ENCODE results near the gene SF3A1.

SF3A1 gene

DNA sequence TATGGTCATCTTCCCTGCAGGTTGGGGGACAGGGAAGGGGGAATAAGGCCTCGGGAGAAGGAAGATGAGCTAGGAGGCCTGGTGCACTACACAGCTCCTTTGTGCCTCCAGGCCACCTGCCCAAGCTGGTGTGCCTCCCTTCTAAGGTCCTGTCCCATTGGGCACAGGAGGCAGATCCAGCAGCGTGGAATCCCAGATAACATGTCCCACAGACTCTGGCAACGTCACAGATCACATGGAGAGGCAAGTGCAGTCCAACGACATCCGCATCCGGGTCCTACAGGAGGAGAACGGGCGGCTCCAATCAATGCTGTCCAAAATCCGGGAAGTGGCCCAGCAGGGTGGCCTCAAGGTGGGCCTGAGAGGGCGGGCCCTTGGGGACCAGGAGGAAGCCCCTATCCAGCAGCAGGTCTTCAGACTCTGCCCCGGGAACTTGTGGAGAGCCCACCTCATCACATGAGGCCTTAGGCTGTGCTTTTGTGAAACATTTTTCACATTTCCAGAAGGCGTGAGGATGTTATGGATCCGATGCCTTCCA lies 18.7 kb upstream of the SF3A1 start:
- Histone ChIP-seq H3K4me3 (ENCODE audit: severe bottlenecking) (no peak overlapping the region), H3K4me1 (ENCODE audit: insufficient read depth, poor library complexity, severe bottlenecking) (no peaks in the 10 kb centered on the region), H3K9me3 (ENCODE audit: severe bottlenecking) (no peaks in the 10 kb centered on the region), H3K27me3 (ENCODE audit: insufficient read depth, poor library complexity, severe bottlenecking) (no peaks in the 10 kb centered on the region), H3K36me3 (ENCODE audit: low read depth) (peaks cover 7% of the 10 kb centered on the region), H3K27ac (ENCODE audit: poor library complexity, severe bottlenecking) (no peak overlapping the region)
- TF ChIP-seq, protein P1, sequence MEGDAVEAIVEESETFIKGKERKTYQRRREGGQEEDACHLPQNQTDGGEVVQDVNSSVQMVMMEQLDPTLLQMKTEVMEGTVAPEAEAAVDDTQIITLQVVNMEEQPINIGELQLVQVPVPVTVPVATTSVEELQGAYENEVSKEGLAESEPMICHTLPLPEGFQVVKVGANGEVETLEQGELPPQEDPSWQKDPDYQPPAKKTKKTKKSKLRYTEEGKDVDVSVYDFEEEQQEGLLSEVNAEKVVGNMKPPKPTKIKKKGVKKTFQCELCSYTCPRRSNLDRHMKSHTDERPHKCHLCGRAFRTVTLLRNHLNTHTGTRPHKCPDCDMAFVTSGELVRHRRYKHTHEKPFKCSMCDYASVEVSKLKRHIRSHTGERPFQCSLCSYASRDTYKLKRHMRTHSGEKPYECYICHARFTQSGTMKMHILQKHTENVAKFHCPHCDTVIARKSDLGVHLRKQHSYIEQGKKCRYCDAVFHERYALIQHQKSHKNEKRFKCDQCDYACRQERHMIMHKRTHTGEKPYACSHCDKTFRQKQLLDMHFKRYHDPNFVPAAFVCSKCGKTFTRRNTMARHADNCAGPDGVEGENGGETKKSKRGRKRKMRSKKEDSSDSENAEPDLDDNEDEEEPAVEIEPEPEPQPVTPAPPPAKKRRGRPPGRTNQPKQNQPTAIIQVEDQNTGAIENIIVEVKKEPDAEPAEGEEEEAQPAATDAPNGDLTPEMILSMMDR (IDR thresholded peaks at IDR 0.05; ENCODE audit: poor library complexity, severe bottlenecking): no peak
- no peak for ATAC-seq (ENCODE audit: low read depth)
- no peak for DNase-seq (ENCODE audit: low spot score)

DNA sequence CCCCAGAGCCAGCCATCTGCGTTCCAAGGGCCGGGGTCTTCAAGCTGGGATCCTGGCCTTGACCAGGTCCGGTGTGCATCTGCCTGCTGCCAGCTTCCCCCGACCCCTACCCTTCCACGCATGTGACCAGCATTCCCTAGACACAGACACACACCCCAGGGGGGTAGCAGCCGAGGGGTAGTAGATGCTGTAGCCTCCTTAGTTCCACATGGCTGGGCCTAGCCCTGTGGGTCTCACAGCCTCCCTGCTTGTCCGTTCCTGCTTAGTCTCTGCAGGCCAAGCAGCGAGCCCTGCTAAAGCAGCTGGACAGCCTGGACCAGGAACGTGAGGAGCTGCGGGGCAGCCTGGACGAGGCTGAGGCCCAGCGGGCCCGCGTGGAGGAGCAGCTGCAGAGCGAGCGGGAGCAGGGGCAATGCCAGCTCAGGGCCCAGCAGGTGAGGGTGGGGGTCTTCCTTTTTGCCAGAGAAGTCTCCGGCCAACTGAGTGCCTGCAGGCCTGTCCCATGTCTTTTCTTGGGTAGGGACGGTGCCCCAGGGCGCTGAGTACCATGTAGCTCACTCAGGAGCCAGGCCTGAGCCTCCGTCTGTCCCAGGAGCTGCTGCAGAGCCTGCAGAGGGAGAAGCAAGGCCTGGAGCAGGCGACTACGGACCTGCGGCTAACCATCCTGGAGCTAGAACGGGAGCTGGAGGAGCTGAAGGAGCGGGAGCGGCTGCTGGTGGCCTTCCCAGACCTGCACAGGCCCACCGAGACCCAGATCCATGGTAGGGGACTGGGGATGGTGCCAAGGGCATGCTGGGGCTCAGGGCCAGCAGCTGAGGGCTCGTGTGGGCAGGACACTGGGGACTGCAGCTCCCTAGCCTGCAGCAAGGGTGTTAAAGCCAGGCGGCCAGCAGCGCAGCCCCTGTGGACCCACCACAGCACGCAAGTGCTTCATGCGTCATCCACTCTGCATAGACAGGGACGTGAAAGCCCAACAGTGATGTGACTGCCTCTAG lies 16.9 kb upstream of the SF3A1 start:
- H3K27me3 ChIP-seq (ENCODE audit: insufficient read depth, poor library complexity, severe bottlenecking): no peaks in the 10 kb centered on the region
- H3K36me3 ChIP-seq (ENCODE audit: low read depth): peaks cover 7% of the 10 kb centered on the region
- TF ChIP-seq, protein P1 (IDR thresholded peaks at IDR 0.05; ENCODE audit: poor library complexity, severe bottlenecking): no peak
- no peaks in the 10 kb centered on the region for H3K4me1 ChIP-seq (ENCODE audit: insufficient read depth, poor library complexity, severe bottlenecking)
- DNase-seq (ENCODE audit: low spot score) (no peak), ATAC-seq (ENCODE audit: low read depth) (0 out of 3 replicates have a peak, but pooled peaks have one; percentile 16)
- no peak overlapping the region for H3K27ac ChIP-seq (ENCODE audit: poor library complexity, severe bottlenecking)
- H3K4me3 ChIP-seq (ENCODE audit: severe bottlenecking): no peak overlapping the region
- no peaks in the 10 kb centered on the region for H3K9me3 ChIP-seq (ENCODE audit: severe bottlenecking)

DNA sequence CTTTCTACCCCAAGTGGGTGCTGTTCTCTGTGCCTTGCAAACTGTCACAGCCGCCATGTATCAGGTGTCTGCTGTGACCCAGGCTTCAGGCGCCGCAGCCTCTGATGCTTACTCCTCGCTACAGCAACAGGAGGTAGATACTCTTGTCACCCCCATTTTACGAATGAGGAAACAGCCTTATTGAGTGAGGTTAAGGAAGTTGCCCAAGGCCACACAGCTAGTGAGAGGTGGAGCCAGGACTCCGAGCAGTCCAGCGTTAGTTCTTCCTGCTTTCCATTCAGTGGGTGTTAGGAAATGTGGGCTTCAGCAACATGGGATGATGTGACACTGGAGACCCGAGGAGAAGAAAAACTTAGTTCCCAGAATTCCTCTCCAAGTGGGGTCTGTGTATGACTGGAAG lies 16.2 kb upstream of the SF3A1 start:
- Histone ChIP-seq H3K27ac (ENCODE audit: poor library complexity, severe bottlenecking) (no peak overlapping the region), H3K36me3 (ENCODE audit: low read depth) (peaks cover 7% of the 10 kb centered on the region)
- no peak for DNase-seq (ENCODE audit: low spot score)

DNA sequence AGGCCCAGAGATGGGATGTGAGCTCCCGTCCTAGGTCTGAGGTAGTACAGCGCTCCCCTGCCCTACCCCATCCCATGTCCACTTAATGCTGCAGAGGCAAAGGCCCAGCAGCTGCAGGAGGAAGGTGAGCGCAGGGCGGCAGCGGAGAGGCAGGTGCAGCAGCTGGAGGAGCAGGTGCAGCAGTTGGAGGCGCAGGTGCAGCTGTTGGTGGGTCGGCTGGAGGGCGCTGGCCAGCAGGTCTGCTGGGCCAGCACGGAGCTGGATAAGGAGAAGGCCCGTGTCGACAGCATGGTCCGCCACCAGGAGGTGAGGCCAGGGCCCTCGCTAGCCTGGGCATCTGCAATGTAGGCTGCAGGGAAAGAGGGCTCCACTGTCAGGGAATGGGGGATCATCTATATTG lies 15.3 kb upstream of the SF3A1 start:
- Histone ChIP-seq H3K27me3 (ENCODE audit: insufficient read depth, poor library complexity, severe bottlenecking) (no peaks in the 10 kb centered on the region), H3K4me3 (ENCODE audit: severe bottlenecking) (no peak overlapping the region), H3K9me3 (ENCODE audit: severe bottlenecking) (no peaks in the 10 kb centered on the region), H3K27ac (ENCODE audit: poor library complexity, severe bottlenecking) (no peak overlapping the region), H3K4me1 (ENCODE audit: insufficient read depth, poor library complexity, severe bottlenecking) (no peaks in the 10 kb centered on the region), H3K36me3 (ENCODE audit: low read depth) (no peaks in the 10 kb centered on the region)
- no peak for ATAC-seq (ENCODE audit: low read depth)
- DNase-seq (ENCODE audit: low spot score): no peak
- TF ChIP-seq, protein P1 (IDR thresholded peaks at IDR 0.05; ENCODE audit: poor library complexity, severe bottlenecking): no peak

More for the DNA sequence above, 16.2 kb upstream of the SF3A1 start:
- TF ChIP-seq, protein P1 (IDR thresholded peaks at IDR 0.05; ENCODE audit: poor library complexity, severe bottlenecking): no peak
- no peaks in the 10 kb centered on the region for H3K9me3 ChIP-seq (ENCODE audit: severe bottlenecking)
- no peak for ATAC-seq (ENCODE audit: low read depth)
- H3K27me3 ChIP-seq (ENCODE audit: insufficient read depth, poor library complexity, severe bottlenecking): no peaks in the 10 kb centered on the region
- no peak overlapping the region for H3K4me3 ChIP-seq (ENCODE audit: severe bottlenecking)
- no peaks in the 10 kb centered on the region for H3K4me1 ChIP-seq (ENCODE audit: insufficient read depth, poor library complexity, severe bottlenecking)
